Lower leg skin (tissue), 4 donors: ENCODE results near the gene SMAD6. TPM values are rescaled to one million over a fixed set of nuclear protein-coding genes. Genes with fewer than 3 reads are reported as not detected.

Source experiments
- DNase-seq, 2 donors: peaks; one replicate each; pipeline ENCODE4 v3.0.0-alpha.2; 2019; ENCODE audit warnings: low spot score in 2 of 2
- H3K4me3 ChIP-seq: fragments of 200-600 bp; sonication (generic); 2 replicates; pipeline ENCODE4 v1.5.1; 2017; ENCODE audit warnings: mild to moderate bottlenecking, low read depth; ENCODE audit not compliant: poor library complexity, severe bottlenecking
- POLR2A ChIP-seq, 2 donors: fragments of 450-650 bp; IDR thresholded peaks; one replicate each; pipeline ENCODE4 v1.6.1; 2016 to 2017; ENCODE audit warnings: antibody characterized with exemption in 2 of 2, mild to moderate bottlenecking in 1 of 2, moderate library complexity in 1 of 2
- WGBS, 2 donors: methylation state at CpG; one replicate each; pipeline ENCODE4 v1.1.5; 2018; 5-methylcytosine and 5-hydroxymethylcytosine counted together
- intact Hi-C: fragments of 100-400 bp; cut with DNase I; formaldehyde crosslinking; loops from one replicate; pipeline ENCODE4 v1.15.0; 2023; ENCODE audit warnings: low total_unique reads
- total RNA-seq, 4 donors: library from RNA; depleted of rRNA; stranded (reverse); fragments of >200 nt; gene quantifications; one replicate each; pipeline ENCODE4 v1.1.0, GENCODE V29; 2016
- TF ChIP-seq, protein P1 (sequence below), 3 donors: fragments of 450-650 bp; IDR thresholded peaks; one replicate each; pipeline ENCODE4 v1.5.1; 2016; ENCODE audit warnings: antibody characterized with exemption in 3 of 3, mild to moderate bottlenecking in 3 of 3, moderate library complexity in 2 of 3

The SMAD6 gene
- total RNA-seq, 4 donors from 2014 or later = 2.0 to 9.1 (median 6.7) TPM

DNA sequence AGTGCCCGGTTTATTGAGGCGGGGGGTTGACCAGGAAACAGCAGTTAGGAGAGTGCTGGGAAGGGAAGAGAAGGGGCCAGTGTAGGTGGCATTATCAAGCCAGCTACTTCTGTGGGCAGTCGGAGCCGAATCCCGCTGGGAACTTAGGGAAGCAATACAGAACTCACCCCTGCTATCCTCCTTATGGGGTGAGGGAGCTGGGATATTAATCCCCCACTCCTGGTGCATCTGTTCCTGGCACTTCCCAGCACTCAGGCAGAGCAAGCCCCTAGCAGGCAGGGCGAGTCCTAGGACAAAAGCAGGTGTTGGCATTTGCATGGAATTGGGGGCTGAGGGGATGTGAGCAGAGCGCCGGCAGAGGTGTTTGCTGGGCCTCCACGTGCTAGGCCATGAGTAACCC is 48.6 kb downstream of the SMAD6 start:
- no peak overlapping the region for H3K4me3 ChIP-seq
- 87 to 93% methylated on average over 9 of the region's 9 CpGs for WGBS, 2 donors
- no peak for DNase-seq
- intact Hi-C loops = no loop called here
- no peak for TF ChIP-seq POLR2A (IDR thresholded peaks at IDR 0.05)
- TF ChIP-seq, protein P1, sequence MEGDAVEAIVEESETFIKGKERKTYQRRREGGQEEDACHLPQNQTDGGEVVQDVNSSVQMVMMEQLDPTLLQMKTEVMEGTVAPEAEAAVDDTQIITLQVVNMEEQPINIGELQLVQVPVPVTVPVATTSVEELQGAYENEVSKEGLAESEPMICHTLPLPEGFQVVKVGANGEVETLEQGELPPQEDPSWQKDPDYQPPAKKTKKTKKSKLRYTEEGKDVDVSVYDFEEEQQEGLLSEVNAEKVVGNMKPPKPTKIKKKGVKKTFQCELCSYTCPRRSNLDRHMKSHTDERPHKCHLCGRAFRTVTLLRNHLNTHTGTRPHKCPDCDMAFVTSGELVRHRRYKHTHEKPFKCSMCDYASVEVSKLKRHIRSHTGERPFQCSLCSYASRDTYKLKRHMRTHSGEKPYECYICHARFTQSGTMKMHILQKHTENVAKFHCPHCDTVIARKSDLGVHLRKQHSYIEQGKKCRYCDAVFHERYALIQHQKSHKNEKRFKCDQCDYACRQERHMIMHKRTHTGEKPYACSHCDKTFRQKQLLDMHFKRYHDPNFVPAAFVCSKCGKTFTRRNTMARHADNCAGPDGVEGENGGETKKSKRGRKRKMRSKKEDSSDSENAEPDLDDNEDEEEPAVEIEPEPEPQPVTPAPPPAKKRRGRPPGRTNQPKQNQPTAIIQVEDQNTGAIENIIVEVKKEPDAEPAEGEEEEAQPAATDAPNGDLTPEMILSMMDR (IDR thresholded peaks at IDR 0.05) = no peak

DNA sequence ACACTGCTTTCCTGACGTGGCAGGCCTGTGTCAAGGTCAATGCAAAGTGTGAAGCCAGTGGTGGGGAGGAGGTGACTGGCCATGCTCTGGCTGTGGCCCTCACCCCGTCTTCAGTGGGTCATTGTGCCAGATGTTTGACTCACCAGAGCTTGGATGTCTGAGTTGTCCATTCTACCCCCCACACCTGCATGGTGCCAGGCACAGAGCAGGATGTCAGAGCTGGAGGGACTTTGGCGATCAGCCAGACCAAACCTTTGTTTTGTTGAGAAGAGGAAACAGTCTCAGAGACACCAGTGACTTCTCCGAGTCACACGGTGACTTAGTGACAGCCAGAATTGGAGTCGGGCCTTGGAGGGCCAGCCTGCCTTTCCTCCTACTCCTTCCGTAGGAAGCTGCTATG is 49.5 kb downstream of the SMAD6 start:
- DNase-seq = no peak
- no peak for TF ChIP-seq POLR2A (IDR thresholded peaks at IDR 0.05)
- TF ChIP-seq, protein P1 (IDR thresholded peaks at IDR 0.05) = no peak
- intact Hi-C loops = no loop called here
- H3K4me3 ChIP-seq = no peak overlapping the region
- 59 to 62% methylated on average over 7 of the region's 7 CpGs for WGBS, 2 donors

DNA sequence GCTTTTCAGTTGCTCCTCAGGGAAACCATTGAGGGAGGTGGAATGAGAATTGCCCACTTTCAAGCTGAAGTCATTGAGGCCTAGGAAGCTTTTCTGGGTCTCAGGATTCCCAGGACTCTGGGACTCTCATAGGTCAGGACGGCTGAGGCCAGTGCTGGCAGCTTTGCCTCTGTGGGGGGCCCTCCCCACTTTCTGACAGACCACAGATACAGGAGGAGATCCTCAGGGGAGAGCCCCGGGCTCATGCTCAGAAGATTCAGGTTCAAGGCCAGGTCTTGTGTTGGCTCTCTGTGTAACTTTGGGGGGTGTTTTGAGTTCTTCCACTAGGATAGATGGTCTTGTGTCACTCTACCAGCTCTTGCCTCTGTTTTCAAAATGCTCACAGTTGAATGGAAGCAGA is 50.0 kb downstream of the SMAD6 start:
- TF ChIP-seq, protein P1 (IDR thresholded peaks at IDR 0.05) = no peak
- TF ChIP-seq POLR2A (IDR thresholded peaks at IDR 0.05) = no peak
- no peak for DNase-seq
- intact Hi-C loops = no loop called here
- H3K4me3 ChIP-seq = no peak overlapping the region
- WGBS, 2 donors = 67 to 73% methylated on average over 2 of the region's 2 CpGs

DNA sequence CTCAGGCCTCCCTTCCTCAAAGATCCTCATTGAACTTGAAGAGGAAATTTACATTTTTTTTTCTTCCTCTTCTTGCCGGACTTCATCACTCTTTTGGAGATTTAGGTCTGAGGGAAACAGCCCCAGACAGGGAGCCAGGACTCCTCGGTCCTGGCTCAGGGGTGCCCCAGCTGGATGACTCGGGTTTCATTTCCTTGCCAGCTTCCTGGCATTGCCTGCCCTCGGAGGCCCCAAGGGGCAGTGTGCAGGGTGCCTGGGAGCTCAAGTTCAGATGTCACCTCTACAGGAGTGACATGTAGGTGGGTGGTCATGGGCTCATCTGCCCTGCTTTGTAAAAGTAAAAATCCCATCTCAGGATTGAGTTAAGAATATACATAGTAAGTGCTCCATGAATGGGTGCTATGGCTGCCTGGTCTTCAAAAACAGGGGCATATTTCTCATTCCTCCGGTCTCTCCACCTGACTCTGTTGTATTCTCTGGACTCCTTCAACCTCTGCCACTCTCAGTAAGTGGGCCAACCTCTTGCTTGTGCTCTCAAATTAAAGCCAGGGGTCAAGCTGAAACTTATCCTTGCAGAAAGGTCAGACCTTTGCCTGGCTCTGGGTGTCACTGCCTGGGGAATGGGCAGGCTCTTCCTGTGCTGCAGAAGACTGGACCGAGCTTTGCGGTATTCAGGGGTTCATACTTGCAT is 51.8 kb downstream of the SMAD6 start:
- intact Hi-C loops = no loop called here

DNA sequence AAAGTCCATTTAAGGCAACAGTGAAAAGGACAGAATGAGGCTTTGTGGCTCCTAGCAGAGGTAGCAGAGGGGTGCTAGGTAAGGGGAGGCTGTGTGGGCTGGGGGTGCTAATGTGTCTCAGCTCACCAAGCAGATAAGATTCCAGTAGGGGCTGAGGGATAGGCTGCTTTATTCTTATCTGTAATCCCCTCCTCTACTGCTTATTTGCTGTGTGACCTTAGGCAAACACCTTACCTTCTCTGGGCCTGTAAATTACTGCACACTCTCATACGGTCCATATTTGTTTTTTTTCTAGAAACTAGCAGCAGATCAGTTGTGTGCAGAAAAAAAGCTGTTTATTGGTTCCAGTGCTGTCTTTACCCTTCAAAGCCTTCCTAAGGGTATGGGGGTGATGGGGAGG is 52.8 kb downstream of the SMAD6 start:
- 80 to 84% methylated on average over 1 of the region's 1 CpG for WGBS, 2 donors
- intact Hi-C loops = no loop called here
- no peak for DNase-seq

More for the DNA sequence above, 51.8 kb downstream of the SMAD6 start:
- no peak for DNase-seq
- TF ChIP-seq, protein P1 (IDR thresholded peaks at IDR 0.05) = no peak
- TF ChIP-seq POLR2A (IDR thresholded peaks at IDR 0.05) = no peak
- H3K4me3 ChIP-seq = no peak overlapping the region
- 64 to 70% methylated on average over 7 of the region's 7 CpGs for WGBS, 2 donors

More for the DNA sequence above, 52.8 kb downstream of the SMAD6 start:
- no peak overlapping the region for H3K4me3 ChIP-seq
- TF ChIP-seq, protein P1 (IDR thresholded peaks at IDR 0.05) = no peak
- TF ChIP-seq POLR2A (IDR thresholded peaks at IDR 0.05) = no peak
